GM12878 (cell line): ENCODE data around the gene FZR1. TPM values are rescaled to one million over a fixed set of nuclear protein-coding genes. Genes with fewer than 3 reads are reported as not detected.

Experiments
- BACH1 ChIP-seq: fragments of 450-650 bp; IDR thresholded peaks from 2 replicates; pipeline ENCODE4 v1.6.1; 2017; ENCODE audit warnings: mild to moderate bottlenecking, borderline replicate concordance
- BHLHE40 ChIP-seq, 2 experiments: fragments of 450-650 bp in 1 of 2; IDR thresholded peaks; 2 replicates each; pipeline ENCODE4 v1.6.1; 2011 to 2017; ENCODE audit warnings: low read depth in 2 of 2, borderline replicate concordance in 1 of 2, improper control_type of control experiment in 1 of 2, low read length in 1 of 2, mild to moderate bottlenecking in 1 of 2
- CREB1 ChIP-seq: IDR thresholded peaks from 2 replicates; pipeline ENCODE4 v1.6.1; 2012; ENCODE audit warnings: low read depth, mild to moderate bottlenecking, inconsistent platforms
- DPF2 ChIP-seq: fragments of 450-650 bp; IDR thresholded peaks from 2 replicates; pipeline ENCODE4 v1.6.1; 2017; ENCODE audit warnings: mild to moderate bottlenecking
- EZH2 ChIP-seq: IDR thresholded peaks from 2 replicates; pipeline ENCODE4 v1.6.1; 2012; ENCODE audit warnings: low read depth, mild to moderate bottlenecking, control low read depth, inconsistent platforms, low read length, borderline replicate concordance; ENCODE audit not compliant: control insufficient read depth
- FOS ChIP-seq: IDR thresholded peaks from 3 replicates; pipeline ENCODE4 v1.6.1; 2011; ENCODE audit warnings: borderline replicate concordance; ENCODE audit not compliant: insufficient read length; ENCODE audit errors: extremely low read depth
- IKZF1 ChIP-seq: fragments of 450-650 bp; conservative IDR thresholded peaks from 2 replicates; pipeline ENCODE4 v1.6.1; 2017; ENCODE audit warnings: antibody characterized with exemption, mild to moderate bottlenecking
- IKZF2 ChIP-seq, 2 experiments: fragments of 450-650 bp; IDR thresholded peaks; 2 replicates each; pipeline ENCODE4 v1.6.1; 2017; ENCODE audit warnings: mild to moderate bottlenecking in 2 of 2, moderate library complexity in 2 of 2
- LARP7 ChIP-seq: fragments of 450-650 bp; IDR thresholded peaks from 2 replicates; pipeline ENCODE4 v1.6.1; 2017; ENCODE audit warnings: mild to moderate bottlenecking
- RAD51 ChIP-seq: fragments of 450-650 bp; IDR thresholded peaks from 2 replicates; pipeline ENCODE4 v1.6.1; 2016; ENCODE audit warnings: moderate library complexity, mild to moderate bottlenecking, inconsistent platforms
- RBBP5 ChIP-seq: fragments of 200-600 bp; sonication (generic); conservative IDR thresholded peaks from 2 replicates; pipeline ENCODE4 v1.6.1; 2016
- RUNX3 ChIP-seq: IDR thresholded peaks from 2 replicates; pipeline ENCODE4 v1.6.1; 2012; ENCODE audit warnings: low read length, inconsistent platforms
- SIN3A ChIP-seq: IDR thresholded peaks from 2 replicates; pipeline ENCODE4 v1.6.1; 2012; ENCODE audit warnings: low read depth, low read length, improper control_type of control experiment
- SMAD5 ChIP-seq: IDR thresholded peaks from 2 replicates; pipeline ENCODE4 v1.6.1; 2016; ENCODE audit warnings: antibody characterized with exemption, low read depth
- SREBF1 ChIP-seq: IDR thresholded peaks from 2 replicates; pipeline ENCODE4 v1.6.1; 2012; ENCODE audit warnings: mild to moderate bottlenecking, low read length
- TCF7 ChIP-seq: IDR thresholded peaks from 2 replicates; pipeline ENCODE4 v1.6.1; 2014; ENCODE audit warnings: antibody characterized with exemption, borderline replicate concordance
- YBX1 ChIP-seq: fragments of 450-650 bp; IDR thresholded peaks from 2 replicates; pipeline ENCODE4 v1.6.1; 2016; ENCODE audit warnings: antibody characterized with exemption
- YY1 ChIP-seq: IDR thresholded peaks from 2 replicates; pipeline ENCODE4 v1.6.1; 2011; ENCODE audit warnings: low read depth, mild to moderate bottlenecking, low read length
- ZNF24 ChIP-seq: fragments of 450-650 bp; IDR thresholded peaks from 2 replicates; pipeline ENCODE4 v1.6.1; 2017; ENCODE audit warnings: antibody characterized with exemption, mild to moderate bottlenecking
- ZNF384 ChIP-seq: IDR thresholded peaks from 2 replicates; pipeline ENCODE4 v1.6.1; 2012; ENCODE audit warnings: low read depth, mild to moderate bottlenecking, low read length, improper control_type of control experiment, borderline replicate concordance
- polyA plus RNA-seq, 11 experiments: library from polyadenylated mRNA; depleted of rRNA in 4 of 11; unstranded in 6 of 11; stranded (reverse) in 5 of 11; fragments of >200 nt; fragmentation: Nextera tagmentation in 4 of 11; fragmentation: Illumina TruSeq in 1 of 11; extraction: Ambion mirVana in 4 of 11; extraction: Trizol in 1 of 11; gene quantifications; 1 replicate in 1 of 11; 2 replicates in 10 of 11; pipeline versions ENCODE4 v1.2.1 to v1.2.3, GENCODE V29; 2011 to 2016; ENCODE audit warnings: inconsistent platforms in 2 of 11, missing spikeins in 2 of 11, low read depth in 1 of 11
- total RNA-seq, 4 experiments: library from RNA; depleted of rRNA in 3 of 4; stranded (reverse); fragments of >200 nt in 3 of 4; fragmentation: Illumina TruSeq in 1 of 4; extraction: Trizol in 1 of 4; gene quantifications; 2 replicates each; pipeline versions ENCODE4 v1.2.1 to v1.2.3, GENCODE V29; 2013 to 2021
- TF ChIP-seq, protein P1 (sequence below): fragments of 450-650 bp; IDR thresholded peaks from 2 replicates; pipeline ENCODE4 v1.6.1; 2017; ENCODE audit warnings: mild to moderate bottlenecking, moderate library complexity
- TF ChIP-seq, protein P2 (sequence below): IDR thresholded peaks from 2 replicates; pipeline ENCODE4 v1.6.1; 2011; ENCODE audit warnings: low read depth, mild to moderate bottlenecking, low read length, moderate library complexity, borderline replicate concordance; ENCODE audit errors: extremely low read depth
- TF ChIP-seq, protein P3 (sequence below), 3 experiments: IDR thresholded peaks in 2 of 3; conservative IDR thresholded peaks in 1 of 3; 2 replicates each; pipeline ENCODE4 v1.5.1; 2011; ENCODE audit warnings: low read depth in 3 of 3, low read length in 3 of 3, mild to moderate bottlenecking in 3 of 3, control low read depth in 2 of 3, moderate library complexity in 2 of 3, inconsistent platforms in 1 of 3, mixed read lengths in 1 of 3; ENCODE audit not compliant: control insufficient read depth in 2 of 3, insufficient read depth in 1 of 3; ENCODE audit errors: extremely low read depth in 1 of 3
- TF ChIP-seq, protein P4 (sequence below): fragments of 450-650 bp; IDR thresholded peaks from 2 replicates; pipeline ENCODE4 v1.6.1; 2017; ENCODE audit warnings: mild to moderate bottlenecking

The FZR1 gene
- total and polyA plus RNA-seq, 10 of the 15 experiments (the other 5 are each of a cell fraction or from before 2014, with no cell fraction given) = 0.11 to 44.2 (median 29.3) TPM

DNA sequence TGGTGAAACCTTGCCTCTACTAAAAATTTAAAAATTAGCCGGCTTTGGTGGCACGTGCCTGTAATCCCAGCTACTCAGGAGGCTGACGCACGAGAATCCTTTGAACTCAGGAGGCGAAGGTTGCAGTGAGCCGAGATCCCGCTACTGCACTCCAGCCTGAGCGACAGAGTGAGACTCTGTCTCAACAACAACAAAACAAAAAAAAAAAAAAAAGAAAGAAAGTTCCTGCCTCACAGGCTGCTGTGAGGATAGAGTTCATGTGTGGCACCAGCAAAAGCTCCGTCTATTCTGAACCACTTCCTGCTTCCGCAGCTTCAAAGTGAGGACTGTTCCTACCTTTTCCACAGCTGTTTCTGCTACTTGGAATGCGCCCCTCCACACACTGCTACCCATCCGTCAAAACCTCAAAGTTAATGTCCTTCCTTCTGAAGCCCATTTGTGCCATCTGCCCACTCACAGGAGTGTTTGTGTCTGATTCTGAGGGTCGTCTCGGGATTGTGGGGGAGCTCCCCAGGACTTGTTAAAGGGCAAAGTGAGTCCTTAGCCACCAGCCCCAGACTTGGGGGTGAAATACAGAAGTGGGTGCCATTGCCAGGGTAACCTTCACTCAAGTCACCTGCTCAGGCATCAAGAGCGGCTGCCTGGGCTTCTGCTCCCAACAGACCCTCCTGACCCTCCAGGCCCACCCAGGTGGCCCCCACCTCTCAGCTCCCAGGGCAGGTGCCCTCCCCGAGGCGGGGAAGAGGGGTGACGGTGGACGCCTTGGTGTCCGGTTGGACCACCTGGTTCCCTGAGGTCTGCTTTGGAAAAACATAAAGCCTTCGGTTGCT lies 48.4 kb downstream of the FZR1 start (continued):
- TF ChIP-seq, protein P1, sequence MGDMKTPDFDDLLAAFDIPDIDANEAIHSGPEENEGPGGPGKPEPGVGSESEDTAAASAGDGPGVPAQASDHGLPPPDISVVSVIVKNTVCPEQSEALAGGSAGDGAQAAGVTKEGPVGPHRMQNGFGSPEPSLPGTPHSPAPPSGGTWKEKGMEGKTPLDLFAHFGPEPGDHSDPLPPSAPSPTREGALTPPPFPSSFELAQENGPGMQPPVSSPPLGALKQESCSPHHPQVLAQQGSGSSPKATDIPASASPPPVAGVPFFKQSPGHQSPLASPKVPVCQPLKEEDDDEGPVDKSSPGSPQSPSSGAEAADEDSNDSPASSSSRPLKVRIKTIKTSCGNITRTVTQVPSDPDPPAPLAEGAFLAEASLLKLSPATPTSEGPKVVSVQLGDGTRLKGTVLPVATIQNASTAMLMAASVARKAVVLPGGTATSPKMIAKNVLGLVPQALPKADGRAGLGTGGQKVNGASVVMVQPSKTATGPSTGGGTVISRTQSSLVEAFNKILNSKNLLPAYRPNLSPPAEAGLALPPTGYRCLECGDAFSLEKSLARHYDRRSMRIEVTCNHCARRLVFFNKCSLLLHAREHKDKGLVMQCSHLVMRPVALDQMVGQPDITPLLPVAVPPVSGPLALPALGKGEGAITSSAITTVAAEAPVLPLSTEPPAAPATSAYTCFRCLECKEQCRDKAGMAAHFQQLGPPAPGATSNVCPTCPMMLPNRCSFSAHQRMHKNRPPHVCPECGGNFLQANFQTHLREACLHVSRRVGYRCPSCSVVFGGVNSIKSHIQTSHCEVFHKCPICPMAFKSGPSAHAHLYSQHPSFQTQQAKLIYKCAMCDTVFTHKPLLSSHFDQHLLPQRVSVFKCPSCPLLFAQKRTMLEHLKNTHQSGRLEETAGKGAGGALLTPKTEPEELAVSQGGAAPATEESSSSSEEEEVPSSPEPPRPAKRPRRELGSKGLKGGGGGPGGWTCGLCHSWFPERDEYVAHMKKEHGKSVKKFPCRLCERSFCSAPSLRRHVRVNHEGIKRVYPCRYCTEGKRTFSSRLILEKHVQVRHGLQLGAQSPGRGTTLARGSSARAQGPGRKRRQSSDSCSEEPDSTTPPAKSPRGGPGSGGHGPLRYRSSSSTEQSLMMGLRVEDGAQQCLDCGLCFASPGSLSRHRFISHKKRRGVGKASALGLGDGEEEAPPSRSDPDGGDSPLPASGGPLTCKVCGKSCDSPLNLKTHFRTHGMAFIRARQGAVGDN = peak; percentile 48
- TF ChIP-seq RUNX3 (peak; percentile 37; the same call in 1 of the 2 replicates), RAD51 (no peak), YBX1 (no peak), IKZF2 (IDR thresholded peaks at IDR 0.05) (peak in 1 of 2 experiments; percentile 46; a peak in 1 of 4 replicates), CREB1 (no peak), RBBP5 (no peak), BACH1 (no peak), EZH2 (no peak), LARP7 (no peak), SREBF1 (no peak), DPF2 (no peak), SIN3A (no peak), YY1 (no peak), IKZF1 (peak; percentile 54; the same call in 1 of the 2 replicates), SMAD5 (no peak), ZNF24 (no peak), ZNF384 (peak; percentile 60; the same call in 1 of the 2 replicates), TCF7 (no peak), BHLHE40 (IDR thresholded peaks at IDR 0.05; ENCODE audit: borderline replicate concordance in 1 of 2, low read depth in 2 of 2, low read length in 1 of 2) (peak; percentile 44 to 80), FOS (no peak)
- TF ChIP-seq, protein P2, sequence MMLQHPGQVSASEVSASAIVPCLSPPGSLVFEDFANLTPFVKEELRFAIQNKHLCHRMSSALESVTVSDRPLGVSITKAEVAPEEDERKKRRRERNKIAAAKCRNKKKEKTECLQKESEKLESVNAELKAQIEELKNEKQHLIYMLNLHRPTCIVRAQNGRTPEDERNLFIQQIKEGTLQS = no peak
- TF ChIP-seq, protein P3, sequence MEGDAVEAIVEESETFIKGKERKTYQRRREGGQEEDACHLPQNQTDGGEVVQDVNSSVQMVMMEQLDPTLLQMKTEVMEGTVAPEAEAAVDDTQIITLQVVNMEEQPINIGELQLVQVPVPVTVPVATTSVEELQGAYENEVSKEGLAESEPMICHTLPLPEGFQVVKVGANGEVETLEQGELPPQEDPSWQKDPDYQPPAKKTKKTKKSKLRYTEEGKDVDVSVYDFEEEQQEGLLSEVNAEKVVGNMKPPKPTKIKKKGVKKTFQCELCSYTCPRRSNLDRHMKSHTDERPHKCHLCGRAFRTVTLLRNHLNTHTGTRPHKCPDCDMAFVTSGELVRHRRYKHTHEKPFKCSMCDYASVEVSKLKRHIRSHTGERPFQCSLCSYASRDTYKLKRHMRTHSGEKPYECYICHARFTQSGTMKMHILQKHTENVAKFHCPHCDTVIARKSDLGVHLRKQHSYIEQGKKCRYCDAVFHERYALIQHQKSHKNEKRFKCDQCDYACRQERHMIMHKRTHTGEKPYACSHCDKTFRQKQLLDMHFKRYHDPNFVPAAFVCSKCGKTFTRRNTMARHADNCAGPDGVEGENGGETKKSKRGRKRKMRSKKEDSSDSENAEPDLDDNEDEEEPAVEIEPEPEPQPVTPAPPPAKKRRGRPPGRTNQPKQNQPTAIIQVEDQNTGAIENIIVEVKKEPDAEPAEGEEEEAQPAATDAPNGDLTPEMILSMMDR (IDR thresholded peaks at IDR 0.05 in 2 of 3, conservative IDR thresholded peaks at IDR 0.05 in 1 of 3; ENCODE audit: control insufficient read depth in 2 of 3, extremely low read depth in 1 of 3, insufficient read depth in 1 of 3, low read depth in 3 of 3, low read length in 3 of 3) = no peak
- TF ChIP-seq, protein P4, sequence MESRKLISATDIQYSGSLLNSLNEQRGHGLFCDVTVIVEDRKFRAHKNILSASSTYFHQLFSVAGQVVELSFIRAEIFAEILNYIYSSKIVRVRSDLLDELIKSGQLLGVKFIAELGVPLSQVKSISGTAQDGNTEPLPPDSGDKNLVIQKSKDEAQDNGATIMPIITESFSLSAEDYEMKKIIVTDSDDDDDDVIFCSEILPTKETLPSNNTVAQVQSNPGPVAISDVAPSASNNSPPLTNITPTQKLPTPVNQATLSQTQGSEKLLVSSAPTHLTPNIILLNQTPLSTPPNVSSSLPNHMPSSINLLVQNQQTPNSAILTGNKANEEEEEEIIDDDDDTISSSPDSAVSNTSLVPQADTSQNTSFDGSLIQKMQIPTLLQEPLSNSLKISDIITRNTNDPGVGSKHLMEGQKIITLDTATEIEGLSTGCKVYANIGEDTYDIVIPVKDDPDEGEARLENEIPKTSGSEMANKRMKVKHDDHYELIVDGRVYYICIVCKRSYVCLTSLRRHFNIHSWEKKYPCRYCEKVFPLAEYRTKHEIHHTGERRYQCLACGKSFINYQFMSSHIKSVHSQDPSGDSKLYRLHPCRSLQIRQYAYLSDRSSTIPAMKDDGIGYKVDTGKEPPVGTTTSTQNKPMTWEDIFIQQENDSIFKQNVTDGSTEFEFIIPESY = no peak
